ENCODE results near the gene PDSS2. TPM values are rescaled to one million over a fixed set of nuclear protein-coding genes. Genes with fewer than 3 reads are reported as not detected.
A peak's percentile ranks its signal among the peaks of the same experiment; 100 is the strongest.

The PDSS2 gene
- total RNA-seq, 1 donor from 2014 or later, result 10.1 TPM

DNA sequence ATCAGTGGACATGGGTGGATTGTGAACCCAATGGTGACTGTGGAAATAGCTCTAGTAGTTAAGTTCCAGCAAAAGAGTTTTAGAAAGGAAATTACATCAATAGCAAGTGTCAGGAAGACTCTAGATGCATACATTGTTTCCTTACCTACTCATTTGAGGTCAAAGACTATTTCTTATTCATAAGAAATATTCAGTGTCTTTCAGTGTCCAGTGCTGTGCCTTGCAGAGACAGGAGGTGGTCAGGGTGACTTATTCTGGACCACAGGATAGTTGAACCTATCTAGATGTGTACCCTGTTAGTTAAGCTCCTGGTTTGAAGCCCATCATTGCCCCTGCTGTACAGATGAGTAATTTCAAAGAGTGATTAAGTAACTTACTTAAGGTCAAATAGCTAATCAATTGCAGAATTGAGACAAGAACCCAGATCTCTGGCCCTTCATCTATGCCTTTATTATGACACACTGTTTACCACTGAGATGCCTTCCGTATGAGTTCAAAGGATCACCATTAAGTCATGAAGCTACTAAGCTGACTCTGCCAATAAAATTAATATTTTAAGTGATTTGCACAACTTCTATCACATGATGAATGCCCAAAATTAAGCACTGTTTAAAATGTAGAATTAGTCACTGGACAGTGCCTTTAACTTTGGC lies 136.1 kb downstream of the PDSS2 start:
- Mint-ChIP-seq H3K4me1 (ENCODE audit: low read depth) (peaks cover 4% of the 10 kb centered on the region), H3K4me3 (ENCODE audit: unreplicated experiment) (no peak overlapping the region)
- no peak for DNase-seq (ENCODE audit: low spot score)

DNA sequence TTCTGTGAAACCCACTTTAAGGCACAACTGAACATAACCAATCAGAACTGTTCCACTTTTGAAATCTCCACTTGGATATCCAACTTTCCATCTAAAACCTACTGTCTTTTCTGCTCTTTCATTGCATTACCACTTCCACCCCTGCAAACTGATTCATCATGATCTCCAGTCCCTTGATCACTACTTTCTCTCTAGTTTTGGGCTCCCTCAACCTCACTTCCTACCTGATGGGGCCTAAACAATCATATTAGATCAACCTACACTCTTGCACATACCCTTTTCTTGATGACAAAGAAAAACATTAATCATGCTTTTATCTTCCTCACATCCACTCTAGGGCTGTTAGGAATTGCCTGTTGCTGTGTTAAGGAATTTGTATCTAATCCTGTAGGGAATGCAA lies 137.6 kb downstream of the PDSS2 start:
- H3K9me3 Mint-ChIP-seq (ENCODE audit: low read depth), result peaks cover 2% of the 10 kb centered on the region
- no peak for DNase-seq (ENCODE audit: low spot score)
- H3K36me3 Mint-ChIP-seq (ENCODE audit: low read depth), result no peaks in the 10 kb centered on the region
- TF ChIP-seq, protein P1, sequence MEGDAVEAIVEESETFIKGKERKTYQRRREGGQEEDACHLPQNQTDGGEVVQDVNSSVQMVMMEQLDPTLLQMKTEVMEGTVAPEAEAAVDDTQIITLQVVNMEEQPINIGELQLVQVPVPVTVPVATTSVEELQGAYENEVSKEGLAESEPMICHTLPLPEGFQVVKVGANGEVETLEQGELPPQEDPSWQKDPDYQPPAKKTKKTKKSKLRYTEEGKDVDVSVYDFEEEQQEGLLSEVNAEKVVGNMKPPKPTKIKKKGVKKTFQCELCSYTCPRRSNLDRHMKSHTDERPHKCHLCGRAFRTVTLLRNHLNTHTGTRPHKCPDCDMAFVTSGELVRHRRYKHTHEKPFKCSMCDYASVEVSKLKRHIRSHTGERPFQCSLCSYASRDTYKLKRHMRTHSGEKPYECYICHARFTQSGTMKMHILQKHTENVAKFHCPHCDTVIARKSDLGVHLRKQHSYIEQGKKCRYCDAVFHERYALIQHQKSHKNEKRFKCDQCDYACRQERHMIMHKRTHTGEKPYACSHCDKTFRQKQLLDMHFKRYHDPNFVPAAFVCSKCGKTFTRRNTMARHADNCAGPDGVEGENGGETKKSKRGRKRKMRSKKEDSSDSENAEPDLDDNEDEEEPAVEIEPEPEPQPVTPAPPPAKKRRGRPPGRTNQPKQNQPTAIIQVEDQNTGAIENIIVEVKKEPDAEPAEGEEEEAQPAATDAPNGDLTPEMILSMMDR (IDR thresholded peaks at IDR 0.05), result no peak
- H3K4me1 Mint-ChIP-seq (ENCODE audit: low read depth), result peaks cover 8% of the 10 kb centered on the region
- H3K27ac Mint-ChIP-seq (ENCODE audit: unreplicated experiment), result no peak overlapping the region
- no peaks in the 10 kb centered on the region for H3K27me3 Mint-ChIP-seq (ENCODE audit: low read depth)
- no peak overlapping the region for H3K4me3 Mint-ChIP-seq (ENCODE audit: unreplicated experiment)

More for the DNA sequence above, 136.1 kb downstream of the PDSS2 start:
- H3K27ac Mint-ChIP-seq (ENCODE audit: unreplicated experiment), result no peak overlapping the region
- peaks cover 2% of the 10 kb centered on the region for H3K9me3 Mint-ChIP-seq (ENCODE audit: low read depth)
- H3K27me3 Mint-ChIP-seq (ENCODE audit: low read depth), result no peaks in the 10 kb centered on the region
- H3K36me3 Mint-ChIP-seq (ENCODE audit: low read depth), result no peaks in the 10 kb centered on the region
- TF ChIP-seq, protein P1 (IDR thresholded peaks at IDR 0.05), result no peak

DNA sequence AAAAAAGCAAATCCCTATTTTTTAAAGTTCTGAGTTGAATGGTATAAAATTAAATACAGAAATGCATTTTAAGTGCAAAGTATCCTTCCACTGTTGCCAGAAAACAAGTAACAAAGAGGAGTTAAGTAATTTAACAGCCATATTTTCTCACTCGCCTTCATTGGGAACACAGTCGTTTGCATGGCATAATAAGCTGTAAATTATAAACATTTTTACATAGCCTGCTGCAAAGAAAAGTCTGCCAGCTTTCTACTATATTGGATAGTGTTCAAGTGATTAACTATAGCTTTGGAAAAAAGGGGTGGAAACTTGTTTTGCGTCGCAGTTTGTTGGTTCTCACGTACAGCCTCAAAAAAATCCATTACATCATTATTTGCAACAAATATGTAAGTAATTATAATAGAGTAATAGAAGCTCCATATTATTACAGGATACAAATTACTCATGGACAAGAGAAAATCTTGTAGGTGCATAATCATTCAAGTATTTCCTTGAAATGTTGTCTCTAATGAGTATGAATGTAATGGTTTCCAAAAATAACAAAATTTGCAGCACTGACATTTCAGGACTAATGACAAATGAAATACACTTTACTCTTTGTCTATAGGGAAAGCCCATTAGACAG lies 139.3 kb downstream of the PDSS2 start:
- Mint-ChIP-seq H3K9me3 (ENCODE audit: low read depth) (no peaks in the 10 kb centered on the region), H3K27me3 (ENCODE audit: low read depth) (no peaks in the 10 kb centered on the region), H3K4me3 (ENCODE audit: unreplicated experiment) (no peak overlapping the region), H3K27ac (ENCODE audit: unreplicated experiment) (no peak overlapping the region), H3K4me1 (ENCODE audit: low read depth) (peaks cover 8% of the 10 kb centered on the region), H3K36me3 (ENCODE audit: low read depth) (no peaks in the 10 kb centered on the region)
- no peak for DNase-seq (ENCODE audit: low spot score)
- TF ChIP-seq, protein P1 (IDR thresholded peaks at IDR 0.05), result no peak

DNA sequence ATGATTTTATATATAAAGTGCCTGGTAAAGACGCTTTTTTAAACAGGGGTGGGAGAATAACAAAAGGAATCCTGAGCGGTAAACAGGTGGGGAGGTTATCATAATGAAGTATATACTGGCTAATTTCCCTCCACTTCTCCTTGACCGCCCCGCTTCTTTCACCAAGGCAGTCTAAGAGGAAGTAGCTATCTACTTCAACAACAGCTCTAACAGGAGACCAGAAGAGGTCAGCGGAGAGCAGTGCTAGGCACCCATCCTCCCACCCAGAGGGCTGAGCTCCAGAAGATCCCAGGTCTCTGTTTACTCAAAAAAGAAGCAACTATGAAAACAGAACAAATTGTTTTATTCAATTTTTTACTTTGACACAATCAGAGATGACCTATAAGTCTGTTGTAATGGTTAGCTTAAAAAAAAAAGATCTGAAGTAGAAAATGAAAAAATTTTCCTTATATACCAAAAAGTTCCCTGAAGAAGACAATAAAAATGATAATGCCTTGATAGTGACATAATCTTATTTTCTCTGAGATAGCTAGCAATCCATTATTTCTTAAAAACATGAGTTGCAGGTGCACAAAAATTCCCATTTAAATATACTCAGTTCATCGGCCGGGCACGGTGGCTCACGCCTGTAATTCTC lies 141.1 kb downstream of the PDSS2 start:
- Mint-ChIP-seq H3K27me3 (ENCODE audit: low read depth) (no peaks in the 10 kb centered on the region), H3K36me3 (ENCODE audit: low read depth) (no peaks in the 10 kb centered on the region)

DNA sequence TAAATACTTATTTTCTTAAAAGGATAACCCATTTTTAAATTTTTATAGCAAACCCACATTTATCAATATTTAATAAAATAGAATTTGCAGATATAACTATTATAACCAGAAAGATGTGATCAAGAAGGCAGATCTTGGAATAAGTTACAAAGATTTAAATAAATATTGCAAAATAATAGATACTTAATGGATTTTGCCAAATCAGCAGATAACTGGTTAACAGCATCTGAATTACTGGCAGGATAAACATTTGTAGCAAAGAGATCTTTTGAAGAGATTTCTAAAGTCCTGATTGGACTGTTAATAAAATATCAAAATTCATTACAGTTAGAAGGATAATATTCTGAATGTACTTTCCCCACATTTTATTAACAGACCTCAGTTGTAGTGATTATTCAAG lies 144.2 kb downstream of the PDSS2 start:
- Mint-ChIP-seq H3K27me3 (ENCODE audit: low read depth) (no peaks in the 10 kb centered on the region), H3K4me1 (ENCODE audit: low read depth) (peaks cover 8% of the 10 kb centered on the region), H3K36me3 (ENCODE audit: low read depth) (no peaks in the 10 kb centered on the region), H3K9me3 (ENCODE audit: low read depth) (no peaks in the 10 kb centered on the region), H3K27ac (ENCODE audit: unreplicated experiment) (no peak overlapping the region), H3K4me3 (ENCODE audit: unreplicated experiment) (no peak overlapping the region)
- TF ChIP-seq, protein P1 (IDR thresholded peaks at IDR 0.05), result no peak
- no peak for DNase-seq (ENCODE audit: low spot score)

More for the DNA sequence above, 141.1 kb downstream of the PDSS2 start:
- Mint-ChIP-seq H3K4me3 (ENCODE audit: unreplicated experiment) (no peak overlapping the region), H3K9me3 (ENCODE audit: low read depth) (no peaks in the 10 kb centered on the region), H3K27ac (ENCODE audit: unreplicated experiment) (no peak overlapping the region), H3K4me1 (ENCODE audit: low read depth) (peaks cover 8% of the 10 kb centered on the region)
- DNase-seq (ENCODE audit: low spot score), result no peak
- TF ChIP-seq, protein P1 (IDR thresholded peaks at IDR 0.05), result peak; percentile 82

Data from chondrocyte (in vitro differentiated cells).